ENCODE measurements around the gene ABLIM2. TPM values are rescaled to one million over a fixed set of nuclear protein-coding genes. Genes with fewer than 3 reads are reported as not detected.

The ABLIM2 gene
- total and polyA plus RNA-seq, 2 of the 13 experiments (the other 11 are each of a cell fraction or from before 2014, with no cell fraction given) = 0.20 to 0.37 TPM

DNA sequence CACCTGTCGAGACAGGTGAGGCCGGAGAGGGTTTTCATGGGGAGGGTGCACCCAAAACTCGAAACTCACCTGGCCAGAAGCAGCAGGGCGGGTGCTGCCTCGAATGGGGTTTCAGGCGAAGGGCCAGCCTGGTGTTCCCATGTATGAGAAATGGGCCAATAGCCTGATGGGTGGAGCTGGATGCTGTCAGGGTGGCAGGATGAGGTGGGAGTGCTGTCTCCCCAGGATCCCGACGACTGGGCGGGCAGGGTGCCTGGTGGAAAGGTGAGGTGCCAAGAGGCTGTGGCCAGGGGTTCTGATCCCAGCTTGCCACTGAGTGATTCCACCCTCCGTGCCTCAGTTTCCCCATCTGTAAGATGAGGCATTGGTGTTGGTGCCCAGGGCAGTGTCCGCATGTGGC, 23.7 kb upstream of the ABLIM2 start (continued):
- no peak for TF ChIP-seq FOXA1 (IDR thresholded peaks at IDR 0.05)
- no peak for TF ChIP-seq FOXA1 (CRISPR knock-in tag; IDR thresholded peaks at IDR 0.05)
- TF ChIP-seq SOX5 (CRISPR knock-in tag; IDR thresholded peaks at IDR 0.05; ENCODE audit: borderline replicate concordance) = no peak
- no peak for TF ChIP-seq ZBTB7B (CRISPR knock-in tag; IDR thresholded peaks at IDR 0.05)
- TF ChIP-seq YEATS4 (CRISPR knock-in tag; IDR thresholded peaks at IDR 0.05; ENCODE audit: borderline replicate concordance) = no peak
- no peak for TF ChIP-seq POLR2A (IDR thresholded peaks at IDR 0.05; ENCODE audit: insufficient read depth in 1 of 2, low read depth in 2 of 2, low read length in 2 of 2)
- no peak for TF ChIP-seq ZNF775 (CRISPR knock-in tag; IDR thresholded peaks at IDR 0.05; ENCODE audit: borderline replicate concordance)
- TF ChIP-seq, protein P1, sequence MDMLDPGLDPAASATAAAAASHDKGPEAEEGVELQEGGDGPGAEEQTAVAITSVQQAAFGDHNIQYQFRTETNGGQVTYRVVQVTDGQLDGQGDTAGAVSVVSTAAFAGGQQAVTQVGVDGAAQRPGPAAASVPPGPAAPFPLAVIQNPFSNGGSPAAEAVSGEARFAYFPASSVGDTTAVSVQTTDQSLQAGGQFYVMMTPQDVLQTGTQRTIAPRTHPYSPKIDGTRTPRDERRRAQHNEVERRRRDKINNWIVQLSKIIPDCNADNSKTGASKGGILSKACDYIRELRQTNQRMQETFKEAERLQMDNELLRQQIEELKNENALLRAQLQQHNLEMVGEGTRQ (IDR thresholded peaks at IDR 0.05; ENCODE audit: low read depth, low read length) = no peak
- TF ChIP-seq, protein P1 (CRISPR knock-in tag; IDR thresholded peaks at IDR 0.05; ENCODE audit: borderline replicate concordance) = no peak
- no peak for TF ChIP-seq ZEB1 (IDR thresholded peaks at IDR 0.05; ENCODE audit: insufficient replicate concordance, low read depth)
- TF ChIP-seq NR2F2 (IDR thresholded peaks at IDR 0.05; ENCODE audit: borderline replicate concordance, low read depth) = no peak
- TF ChIP-seq TSC22D2 (CRISPR knock-in tag; IDR thresholded peaks at IDR 0.05; ENCODE audit: borderline replicate concordance) = no peak
- no peak for TF ChIP-seq SRSF9 (IDR thresholded peaks at IDR 0.05; ENCODE audit: borderline replicate concordance, insufficient read depth, low read depth, low read length, poor library complexity, severe bottlenecking)
- TF ChIP-seq ZNF343 (CRISPR knock-in tag; IDR thresholded peaks at IDR 0.05) = no peak
- TF ChIP-seq, protein P2, sequence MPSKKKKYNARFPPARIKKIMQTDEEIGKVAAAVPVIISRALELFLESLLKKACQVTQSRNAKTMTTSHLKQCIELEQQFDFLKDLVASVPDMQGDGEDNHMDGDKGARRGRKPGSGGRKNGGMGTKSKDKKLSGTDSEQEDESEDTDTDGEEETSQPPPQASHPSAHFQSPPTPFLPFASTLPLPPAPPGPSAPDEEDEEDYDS (CRISPR knock-in tag; IDR thresholded peaks at IDR 0.05) = no peak
- no peak for TF ChIP-seq RFX1 (IDR thresholded peaks at IDR 0.05)

Data from HepG2 (cell line).